ENCODE results near the gene OR10AD1.

Gene OR10AD1

DNA sequence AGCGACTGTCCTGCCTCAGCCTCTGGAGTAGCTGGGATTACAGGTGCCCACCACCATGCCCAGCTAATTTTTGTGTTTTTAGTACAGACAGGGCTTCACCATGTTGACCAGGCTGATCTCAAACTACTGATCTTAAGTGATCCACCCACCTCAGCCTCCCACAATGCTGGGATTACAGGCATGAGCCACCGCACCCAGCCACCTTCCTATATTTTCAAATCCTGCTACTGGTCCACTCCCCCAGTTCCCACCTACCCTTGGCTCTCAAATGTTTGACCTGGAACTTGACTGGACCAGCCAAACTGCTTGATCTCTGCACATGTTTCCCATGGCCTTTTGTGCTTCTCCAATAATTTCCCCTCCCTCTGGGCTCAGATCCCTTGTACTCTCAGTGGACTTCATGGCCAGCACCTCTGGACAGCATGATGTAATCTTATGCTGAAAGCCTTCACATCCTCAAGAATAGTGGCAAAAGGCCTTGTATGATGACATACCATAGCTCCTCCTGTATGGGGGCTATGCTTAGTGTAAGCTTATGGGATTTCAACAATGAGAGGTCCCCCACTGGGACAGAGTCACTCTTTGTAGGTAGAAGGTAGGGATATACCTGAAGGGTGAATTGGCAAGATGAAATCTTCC lies 22.1 kb downstream of the OR10AD1 start:
- no peak for TF ChIP-seq ZFX (IDR thresholded peaks at IDR 0.05)
- TF ChIP-seq, protein P1, sequence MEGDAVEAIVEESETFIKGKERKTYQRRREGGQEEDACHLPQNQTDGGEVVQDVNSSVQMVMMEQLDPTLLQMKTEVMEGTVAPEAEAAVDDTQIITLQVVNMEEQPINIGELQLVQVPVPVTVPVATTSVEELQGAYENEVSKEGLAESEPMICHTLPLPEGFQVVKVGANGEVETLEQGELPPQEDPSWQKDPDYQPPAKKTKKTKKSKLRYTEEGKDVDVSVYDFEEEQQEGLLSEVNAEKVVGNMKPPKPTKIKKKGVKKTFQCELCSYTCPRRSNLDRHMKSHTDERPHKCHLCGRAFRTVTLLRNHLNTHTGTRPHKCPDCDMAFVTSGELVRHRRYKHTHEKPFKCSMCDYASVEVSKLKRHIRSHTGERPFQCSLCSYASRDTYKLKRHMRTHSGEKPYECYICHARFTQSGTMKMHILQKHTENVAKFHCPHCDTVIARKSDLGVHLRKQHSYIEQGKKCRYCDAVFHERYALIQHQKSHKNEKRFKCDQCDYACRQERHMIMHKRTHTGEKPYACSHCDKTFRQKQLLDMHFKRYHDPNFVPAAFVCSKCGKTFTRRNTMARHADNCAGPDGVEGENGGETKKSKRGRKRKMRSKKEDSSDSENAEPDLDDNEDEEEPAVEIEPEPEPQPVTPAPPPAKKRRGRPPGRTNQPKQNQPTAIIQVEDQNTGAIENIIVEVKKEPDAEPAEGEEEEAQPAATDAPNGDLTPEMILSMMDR (conservative IDR thresholded peaks at IDR 0.05) = no peak

DNA sequence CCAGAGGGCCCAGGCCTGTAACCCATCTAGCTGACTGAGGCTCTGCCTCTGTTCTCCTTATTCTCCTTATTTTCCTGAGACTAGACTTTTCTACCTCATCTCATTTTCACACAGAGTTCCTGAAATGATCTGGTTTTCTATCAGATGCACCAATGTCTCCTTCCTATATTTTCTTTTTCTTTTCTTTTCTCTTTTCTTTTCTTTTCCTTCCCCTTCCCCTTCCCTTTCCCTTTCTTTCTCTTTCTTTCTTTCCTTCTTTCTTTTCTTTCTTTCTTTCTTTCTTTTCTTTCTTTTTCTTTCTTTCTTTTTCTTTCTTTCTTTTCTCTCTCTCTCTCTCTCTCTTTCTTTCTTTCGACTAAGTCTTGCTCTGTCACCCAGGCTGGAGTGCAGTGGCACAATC lies 22.7 kb downstream of the OR10AD1 start:
- no peak overlapping the region for H3K27ac ChIP-seq
- TF ChIP-seq, protein P1 (conservative IDR thresholded peaks at IDR 0.05) = no peak

More for the DNA sequence above, 22.1 kb downstream of the OR10AD1 start:
- H3K27ac ChIP-seq = no peak overlapping the region

DNA sequence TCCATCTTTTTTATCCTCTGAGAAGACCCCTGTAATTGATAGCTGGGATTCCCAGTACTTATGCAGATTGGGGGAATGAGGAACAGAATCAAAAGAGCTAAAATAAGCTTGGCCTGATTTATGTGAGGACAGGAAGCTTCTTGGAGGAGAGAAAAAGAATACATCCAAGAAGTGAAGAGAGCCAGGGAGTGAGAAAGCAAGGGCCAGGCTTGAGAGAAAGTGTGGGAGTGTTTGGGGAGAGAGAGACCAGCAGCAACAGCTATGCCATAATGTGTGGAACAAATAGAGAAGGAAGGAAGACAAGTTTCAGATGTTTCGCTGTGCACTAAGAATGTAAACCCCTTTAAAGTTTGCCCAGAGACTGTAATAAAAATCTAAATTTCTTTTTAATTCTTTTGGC lies 23.6 kb downstream of the OR10AD1 start:
- TF ChIP-seq, protein P1 (conservative IDR thresholded peaks at IDR 0.05) = no peak
- TF ChIP-seq ZFX (IDR thresholded peaks at IDR 0.05) = no peak

DNA sequence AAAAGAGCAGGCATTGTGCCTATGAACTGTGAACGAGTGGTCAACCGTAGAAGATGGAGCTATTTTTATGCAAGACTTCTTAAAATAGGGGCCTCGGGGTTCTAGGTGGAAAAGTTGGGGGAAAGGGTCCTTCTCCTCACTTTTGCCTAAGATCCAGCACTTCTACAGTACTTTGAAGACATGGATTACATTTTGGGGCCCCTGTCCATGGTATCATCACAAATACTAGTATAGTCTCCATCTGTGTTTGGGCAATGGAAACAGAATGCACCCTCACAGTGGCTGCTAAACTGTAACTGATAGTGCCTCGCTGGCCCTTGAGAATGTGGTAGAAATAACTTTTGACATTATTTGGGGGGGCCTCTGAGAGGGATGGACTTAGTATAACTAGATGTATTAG lies 25.1 kb downstream of the OR10AD1 start:
- no peak for TF ChIP-seq ZFX (IDR thresholded peaks at IDR 0.05)
- TF ChIP-seq, protein P1 (conservative IDR thresholded peaks at IDR 0.05) = no peak
- no peak overlapping the region for H3K27ac ChIP-seq

More for the DNA sequence above, 23.6 kb downstream of the OR10AD1 start:
- no peak overlapping the region for H3K27ac ChIP-seq

DNA sequence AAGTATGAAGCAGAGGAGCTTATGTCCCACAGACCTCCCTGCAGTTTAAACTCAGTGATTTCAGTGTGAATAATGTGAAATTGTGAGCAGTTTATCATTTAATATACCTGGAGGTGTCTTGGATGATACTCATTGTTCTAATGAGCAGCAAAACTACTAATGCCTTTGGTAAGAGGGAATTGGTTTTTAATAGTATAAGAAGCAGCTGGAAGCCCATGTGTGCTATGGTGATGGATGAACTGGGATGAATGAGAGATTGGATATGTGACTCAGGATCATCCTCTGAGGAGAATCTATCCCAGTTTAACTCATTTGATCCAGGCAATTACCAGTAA lies 26.7 kb downstream of the OR10AD1 start:
- TF ChIP-seq ZFX (IDR thresholded peaks at IDR 0.05) = no peak
- TF ChIP-seq, protein P1 (conservative IDR thresholded peaks at IDR 0.05) = no peak
- no peak overlapping the region for H3K27ac ChIP-seq

DNA sequence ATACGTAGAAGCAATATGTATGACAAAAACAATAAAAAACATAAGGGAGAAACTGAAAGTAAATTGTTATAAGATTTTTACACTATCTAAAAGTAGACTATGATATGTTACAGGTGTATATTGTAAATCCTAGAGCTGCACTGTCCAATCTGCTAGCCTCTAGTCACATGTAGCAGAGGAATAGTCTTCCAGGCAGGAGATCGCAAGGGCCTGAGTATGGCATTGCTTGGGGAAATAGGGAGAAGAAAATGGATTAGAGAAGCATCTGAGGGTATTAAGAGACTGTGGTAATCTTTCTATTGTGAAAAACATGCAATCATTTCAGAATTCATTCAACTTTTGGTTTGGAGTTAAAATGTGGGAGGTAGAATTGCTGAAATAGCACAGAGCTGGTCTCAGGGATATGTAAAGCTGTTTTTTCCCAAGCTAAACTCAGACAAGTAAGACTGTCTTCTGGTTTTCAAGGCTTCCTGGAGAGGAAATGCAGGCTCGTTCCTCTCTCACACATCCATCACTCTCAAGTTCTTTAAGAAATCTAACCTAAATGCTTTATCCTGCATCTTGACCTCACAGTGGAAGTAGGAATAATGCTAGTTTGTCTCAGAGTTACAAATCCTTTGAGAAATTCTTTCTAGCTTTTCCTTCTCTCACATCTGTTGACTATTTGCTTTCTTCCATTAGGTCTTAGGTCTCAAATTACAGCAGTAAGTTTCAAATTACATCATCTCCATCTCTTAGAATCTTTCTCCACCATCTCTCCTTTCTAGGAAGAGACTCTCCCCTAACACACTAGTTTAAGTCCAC lies 27.3 kb downstream of the OR10AD1 start:
- TF ChIP-seq ZFX (IDR thresholded peaks at IDR 0.05) = no peak
- TF ChIP-seq, protein P1 (conservative IDR thresholded peaks at IDR 0.05) = no peak

DNA sequence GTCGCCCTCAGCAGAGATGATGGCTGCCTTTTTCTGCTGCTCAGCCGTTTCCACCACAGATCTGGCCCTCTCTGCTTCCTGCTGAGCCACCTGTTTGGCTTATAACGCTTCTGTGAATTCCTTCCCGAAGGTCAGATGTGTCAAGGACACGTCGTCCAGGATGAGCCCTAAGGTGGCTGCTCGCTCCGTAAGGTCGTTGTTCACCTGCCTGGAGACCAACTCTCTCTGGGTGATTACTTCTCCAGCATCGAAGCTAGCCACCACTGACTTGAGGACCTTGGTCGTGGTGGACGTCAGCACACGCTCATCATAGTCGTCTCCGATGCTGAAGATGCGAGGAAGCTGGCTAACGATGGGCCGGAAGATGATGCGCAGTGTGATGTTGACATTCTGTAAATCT lies 34.1 kb downstream of the OR10AD1 start:
- no peak overlapping the region for H3K27ac ChIP-seq
- TF ChIP-seq, protein P1 (conservative IDR thresholded peaks at IDR 0.05) = no peak
- TF ChIP-seq ZFX (IDR thresholded peaks at IDR 0.05) = no peak

More for the DNA sequence above, 27.3 kb downstream of the OR10AD1 start:
- no peak overlapping the region for H3K27ac ChIP-seq

Data from C4-2B (cell line).